ENCODE results near the gene GLI1. TPM values are rescaled to one million over a fixed set of nuclear protein-coding genes. Genes with fewer than 3 reads are reported as not detected.

GLI1 gene
- polyA plus RNA-seq, 1 donor from 2014 or later: 4.2 TPM

DNA sequence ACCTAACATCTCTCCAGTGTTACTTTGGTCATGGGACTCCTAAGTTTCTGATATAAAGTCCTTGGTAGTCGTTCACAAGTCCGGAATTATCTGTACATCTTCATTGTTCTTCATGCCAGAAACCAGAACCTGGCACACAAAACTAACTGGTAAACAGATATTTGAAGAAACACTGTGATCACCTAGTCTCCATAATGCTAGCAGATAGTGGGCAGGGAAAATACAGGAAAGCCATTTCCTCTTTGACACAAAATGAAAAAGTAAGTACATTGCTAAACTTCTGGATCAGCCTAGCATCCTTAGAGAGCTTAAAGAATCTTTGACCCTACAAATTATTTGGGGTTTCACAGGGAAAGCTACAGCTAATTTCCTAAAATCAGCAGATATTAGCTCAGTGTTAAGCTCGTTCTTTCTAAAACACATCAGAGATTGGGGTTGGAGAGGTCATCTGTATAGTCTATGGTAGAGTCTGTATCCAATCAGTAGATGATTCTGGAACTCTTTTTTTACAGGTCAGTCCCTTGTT, 55.9 kb downstream of the GLI1 start:
- peaks cover 7% of the 10 kb centered on the region for H3K36me3 ChIP-seq (ENCODE audit: insufficient read depth, low read length)
- no peaks in the 10 kb centered on the region for H3F3A ChIP-seq (ENCODE audit: insufficient read depth, low read length, poor library complexity, severe bottlenecking)
- H3K9me3 ChIP-seq (ENCODE audit: low read length): no peaks in the 10 kb centered on the region
- no peak overlapping the region for H3K27ac ChIP-seq (ENCODE audit: low read length)
- no peak overlapping the region for H3K9ac ChIP-seq (ENCODE audit: low read length)
- H3K27me3 ChIP-seq (ENCODE audit: insufficient read depth, low read depth, low read length): no peaks in the 10 kb centered on the region
- H4K20me1 ChIP-seq (ENCODE audit: insufficient read depth): no peaks in the 10 kb centered on the region
- no peak overlapping the region for H3K4me2 ChIP-seq (ENCODE audit: low read length)
- H3K79me2 ChIP-seq (replicated peaks; ENCODE audit: insufficient read depth, low read length): peaks cover 19% of the 10 kb centered on the region
- no peak overlapping the region for H2AFZ ChIP-seq (ENCODE audit: low read depth, low read length)
- no peak overlapping the region for H3K4me3 ChIP-seq (ENCODE audit: low read length)
- no peaks in the 10 kb centered on the region for H3K9me2 ChIP-seq (ENCODE audit: insufficient read depth, low read length)
- TF ChIP-seq RAD21 (conservative IDR thresholded peaks at IDR 0.05) (no peak), POLR2AphosphoS5 (IDR thresholded peaks at IDR 0.05) (no peak), EZH2 (IDR thresholded peaks at IDR 0.05; ENCODE audit: borderline replicate concordance, insufficient read depth, low read length, poor library complexity, severe bottlenecking) (no peak), REST (IDR thresholded peaks at IDR 0.05; ENCODE audit: borderline replicate concordance) (no peak), SMC3 (conservative IDR thresholded peaks at IDR 0.05; ENCODE audit: poor library complexity) (no peak), MXI1 (conservative IDR thresholded peaks at IDR 0.05; ENCODE audit: poor library complexity, severe bottlenecking) (no peak)

GRCh38 chr12:57515934-57516541, 56.5 kb downstream of the GLI1 start:
- Histone ChIP-seq H3K9me2 (ENCODE audit: insufficient read depth, low read length) (no peaks in the 10 kb centered on the region), H3K27me3 (ENCODE audit: insufficient read depth, low read depth, low read length) (no peaks in the 10 kb centered on the region), H3K79me2 (replicated peaks; ENCODE audit: insufficient read depth, low read length) (peaks cover 19% of the 10 kb centered on the region), H3K9ac (ENCODE audit: low read length) (no peak overlapping the region), H3K4me2 (ENCODE audit: low read length) (no peak overlapping the region), H2AFZ (ENCODE audit: low read depth, low read length) (no peak overlapping the region), H4K20me1 (ENCODE audit: insufficient read depth) (no peaks in the 10 kb centered on the region), H3K27ac (ENCODE audit: low read length) (no peak overlapping the region), H3K9me3 (ENCODE audit: low read length) (no peaks in the 10 kb centered on the region), H3K4me3 (ENCODE audit: low read length) (no peak overlapping the region), H3F3A (ENCODE audit: insufficient read depth, low read length, poor library complexity, severe bottlenecking) (no peaks in the 10 kb centered on the region), H3K36me3 (ENCODE audit: insufficient read depth, low read length) (peaks cover 7% of the 10 kb centered on the region)
- TF ChIP-seq EZH2 (IDR thresholded peaks at IDR 0.05; ENCODE audit: borderline replicate concordance, insufficient read depth, low read length, poor library complexity, severe bottlenecking) (no peak), POLR2AphosphoS5 (IDR thresholded peaks at IDR 0.05) (no peak), RAD21 (conservative IDR thresholded peaks at IDR 0.05) (no peak), SMC3 (conservative IDR thresholded peaks at IDR 0.05; ENCODE audit: poor library complexity) (no peak), MXI1 (conservative IDR thresholded peaks at IDR 0.05; ENCODE audit: poor library complexity, severe bottlenecking) (no peak), REST (IDR thresholded peaks at IDR 0.05; ENCODE audit: borderline replicate concordance) (no peak), TAF1 (IDR thresholded peaks at IDR 0.05; ENCODE audit: low read depth) (no peak), EP300 (conservative IDR thresholded peaks at IDR 0.05; ENCODE audit: poor library complexity, severe bottlenecking) (no peak)
- TF ChIP-seq, protein P1, sequence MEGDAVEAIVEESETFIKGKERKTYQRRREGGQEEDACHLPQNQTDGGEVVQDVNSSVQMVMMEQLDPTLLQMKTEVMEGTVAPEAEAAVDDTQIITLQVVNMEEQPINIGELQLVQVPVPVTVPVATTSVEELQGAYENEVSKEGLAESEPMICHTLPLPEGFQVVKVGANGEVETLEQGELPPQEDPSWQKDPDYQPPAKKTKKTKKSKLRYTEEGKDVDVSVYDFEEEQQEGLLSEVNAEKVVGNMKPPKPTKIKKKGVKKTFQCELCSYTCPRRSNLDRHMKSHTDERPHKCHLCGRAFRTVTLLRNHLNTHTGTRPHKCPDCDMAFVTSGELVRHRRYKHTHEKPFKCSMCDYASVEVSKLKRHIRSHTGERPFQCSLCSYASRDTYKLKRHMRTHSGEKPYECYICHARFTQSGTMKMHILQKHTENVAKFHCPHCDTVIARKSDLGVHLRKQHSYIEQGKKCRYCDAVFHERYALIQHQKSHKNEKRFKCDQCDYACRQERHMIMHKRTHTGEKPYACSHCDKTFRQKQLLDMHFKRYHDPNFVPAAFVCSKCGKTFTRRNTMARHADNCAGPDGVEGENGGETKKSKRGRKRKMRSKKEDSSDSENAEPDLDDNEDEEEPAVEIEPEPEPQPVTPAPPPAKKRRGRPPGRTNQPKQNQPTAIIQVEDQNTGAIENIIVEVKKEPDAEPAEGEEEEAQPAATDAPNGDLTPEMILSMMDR (IDR thresholded peaks at IDR 0.05; ENCODE audit: poor library complexity, severe bottlenecking): no peak

Data from neural cell (in vitro differentiated cells).